ENCODE measurements around the gene RNF169.
A peak's percentile ranks its signal among the peaks of the same experiment; 100 is the strongest.

RNF169 gene

GRCh38 chr11:74731301-74732094, 17.2 kb upstream of the RNF169 start, which contains the start of gene CHRDL2:
CHRDL2 (minus strand) TSS chr11:74731426; CDS start chr11:74730888, 538 bp downstream.
- no peak for TF ChIP-seq CTCF (IDR thresholded peaks at IDR 0.05)

DNA sequence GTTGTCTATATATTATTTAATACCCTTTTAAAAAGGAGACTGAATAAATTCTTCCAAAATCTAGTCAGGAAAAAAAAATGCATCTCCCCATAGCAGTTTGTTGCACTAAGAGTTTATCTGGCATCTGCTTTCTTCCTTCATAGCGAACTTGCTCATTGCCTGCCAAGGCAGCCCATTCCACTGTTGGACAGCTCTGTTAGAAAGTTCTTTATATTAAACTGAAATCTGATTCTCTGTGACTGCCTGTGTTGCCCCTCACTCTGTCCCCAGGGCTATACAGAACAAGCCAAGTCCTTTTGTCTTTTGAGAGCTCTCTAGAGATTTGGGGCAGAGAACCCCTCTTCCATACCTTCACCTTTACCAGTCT, 14.1 kb upstream of the RNF169 start:
- no peak for TF ChIP-seq CTCF (IDR thresholded peaks at IDR 0.05)

DNA sequence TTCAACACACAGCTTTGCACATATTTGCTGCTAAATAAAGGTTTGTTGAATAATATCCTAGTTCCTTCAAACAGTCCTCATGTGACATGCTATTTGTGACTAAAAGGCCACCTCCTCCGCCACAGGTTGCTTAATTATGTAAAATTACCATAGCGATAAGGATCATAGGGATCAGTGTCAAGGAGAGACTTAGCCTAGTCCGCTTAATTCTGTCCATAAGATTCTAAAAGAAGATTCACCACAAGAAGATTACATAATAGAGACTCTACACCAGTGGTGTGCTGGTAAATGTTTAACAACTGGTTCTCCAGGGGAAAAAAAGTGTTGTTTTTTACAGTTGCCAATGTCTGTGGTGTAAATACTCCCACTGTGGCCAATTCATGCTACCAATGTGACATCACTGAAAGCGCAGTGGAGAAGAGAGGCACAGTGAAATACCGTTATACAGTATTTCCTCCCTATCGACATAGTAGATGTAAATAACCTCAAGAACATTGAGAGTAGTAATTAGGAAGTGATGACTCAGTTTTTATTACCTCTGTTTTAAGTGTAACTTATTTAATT, 13.2 kb upstream of the RNF169 start:
- TF ChIP-seq CTCF (IDR thresholded peaks at IDR 0.05) = no peak

GRCh38 chr11:74736031-74736430, 12.6 kb upstream of the RNF169 start:
- no peak for TF ChIP-seq CTCF (IDR thresholded peaks at IDR 0.05)

- peak; percentile 89 for TF ChIP-seq CTCF (IDR thresholded peaks at IDR 0.05)
Observed at GRCh38 chr11:74739546-74740270, 8.9 kb upstream of the RNF169 start.

DNA sequence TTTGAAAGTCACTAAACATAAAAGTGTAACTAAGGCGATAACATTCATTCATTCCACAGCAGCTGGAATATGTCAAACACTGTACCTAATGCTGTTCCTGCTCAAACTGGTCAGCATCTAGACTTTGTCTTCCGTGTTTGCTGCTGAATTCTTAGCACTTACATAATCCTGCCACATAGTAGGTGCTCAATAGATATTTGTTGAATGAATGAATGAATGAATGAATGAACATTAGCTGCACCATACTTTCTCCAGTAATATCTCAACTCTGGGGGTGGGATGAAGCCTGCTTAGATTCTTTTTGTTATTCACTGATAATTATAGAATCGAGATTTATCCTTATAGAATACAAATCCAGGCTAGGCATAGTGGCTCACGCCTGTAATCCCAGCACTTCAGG, 6.6 kb upstream of the RNF169 start:
- no peak for TF ChIP-seq CTCF (IDR thresholded peaks at IDR 0.05)

- no peak for TF ChIP-seq CTCF (IDR thresholded peaks at IDR 0.05)
Observed at GRCh38 chr11:74743640-74744039, 5.0 kb upstream of the RNF169 start.
